ENCODE results near the gene RIN1. TPM values are rescaled to one million over a fixed set of nuclear protein-coding genes. Genes with fewer than 3 reads are reported as not detected.
A peak's percentile ranks its signal among the peaks of the same experiment; 100 is the strongest.

The RIN1 gene
- total and polyA plus RNA-seq, 2 donors (not counting 3 experiments of a cell fraction or from before 2014, with no cell fraction given): 4.4 to 10.2 TPM

GRCh38 chr11:66344550-66345315 lies 8.5 kb upstream of the RIN1 start, which contains the start of gene BRMS1:
Gene BRMS1, minus strand, starts transcription at chr11:66345104. Its CDS starts 2,870 bp downstream, at chr11:66342234.
- peaks cover 19% of the 10 kb centered on the region for H3K79me2 ChIP-seq (ENCODE audit: control insufficient read depth, insufficient read depth, low read length)
- TF ChIP-seq CTCF (IDR thresholded peaks at IDR 0.05; ENCODE audit: extremely low read depth in 1 of 2, insufficient read depth in 1 of 2, low read depth in 1 of 2, low read length in 2 of 2): no peak
- TF ChIP-seq, protein P1, sequence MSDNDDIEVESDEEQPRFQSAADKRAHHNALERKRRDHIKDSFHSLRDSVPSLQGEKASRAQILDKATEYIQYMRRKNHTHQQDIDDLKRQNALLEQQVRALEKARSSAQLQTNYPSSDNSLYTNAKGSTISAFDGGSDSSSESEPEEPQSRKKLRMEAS (IDR thresholded peaks at IDR 0.05; ENCODE audit: insufficient read depth, insufficient read length): peak; percentile 48
- peak; percentile 96 for TF ChIP-seq POLR2AphosphoS5 (IDR thresholded peaks at IDR 0.05; ENCODE audit: insufficient read depth, low read depth, low read length)
- peak; percentile 97 for TF ChIP-seq POLR2A (IDR thresholded peaks at IDR 0.05; ENCODE audit: low read depth, low read length)
- no peaks in the 10 kb centered on the region for H3K9me3 ChIP-seq (replicated peaks; ENCODE audit: control insufficient read depth, insufficient read depth, low read length)
- peak; percentile 96 for DNase-seq (ENCODE audit: low read depth, low spot score)
- intact Hi-C loops (cut with micrococcal nuclease) (loop anchor here (1.0 kb wide), 2 partner anchors 8 to 32 kb away; partner anchors contain the start of gene RIN1), dilution Hi-C loops (cut with MboI; ENCODE audit: extremely low pct_ligation_motif_present, low sequenced_read_pairs) (no loop called here)
- BruUV-seq (replicated peaks): TSS peak; percentile 64
- H4K20me1 ChIP-seq (replicated peaks; ENCODE audit: control insufficient read depth, extremely low read depth, insufficient read depth, low read length): no peaks in the 10 kb centered on the region
- FAIRE-seq: peak; percentile 98
- peaks cover 0 to 21% of the 10 kb centered on the region in 2 experiments for H3K36me3 ChIP-seq (ENCODE audit: control insufficient read depth in 2 of 2, extremely low read depth in 1 of 2, insufficient read depth in 2 of 2, low read length in 2 of 2)
- no peaks in the 10 kb centered on the region for H3K9me1 ChIP-seq (replicated peaks; ENCODE audit: control insufficient read depth, extremely low read depth, insufficient read depth, low read length)
- no peaks in the 10 kb centered on the region for H3K27me3 ChIP-seq (ENCODE audit: control insufficient read depth in 2 of 2, insufficient read depth in 2 of 2, low read length in 2 of 2)
- ChIA-PET CTCF (interaction anchor here (1.2 to 2.2 kb wide), 2 partner anchors 9 to 33 kb away, joined by 4 to 7 read pairs; partner anchors contain the start of gene RIN1), POLR2A (interaction anchor here (1.2 to 1.4 kb wide), 2 partner anchors 9 to 498 kb away, joined by 3 to 4 read pairs; partner anchors contain the start of gene RIN1)
- H3K4me3 ChIP-seq (replicated peaks in 1 of 3; ENCODE audit: insufficient read depth in 1 of 3, low read depth in 1 of 3, low read length in 3 of 3): peak within 1 kb of the TSS; percentile 61 to 98 (median 82)
- H2AFZ ChIP-seq (ENCODE audit: low read depth, low read length): peak within 1 kb of the TSS; percentile 83
- H3K27ac ChIP-seq (ENCODE audit: insufficient read depth, low read depth, low read length): peak within 1 kb of the TSS; percentile 62
- H3K4me2 ChIP-seq (ENCODE audit: insufficient read depth, low read length): peak within 1 kb of the TSS; percentile 94
- peaks cover 14% of the 10 kb centered on the region for H3K4me1 ChIP-seq (ENCODE audit: control insufficient read depth, extremely low read depth, insufficient read depth, low read length)
- peak within 1 kb of the TSS; percentile 78 for H3K9ac ChIP-seq (replicated peaks; ENCODE audit: extremely low read depth, insufficient read depth, low read length)

All from endothelial cell of umbilical vein (primary cell).